IMR-90 (cell line): Measurements from ENCODE around the gene FNDC3B. TPM values are rescaled to one million over a fixed set of nuclear protein-coding genes. Genes with fewer than 3 reads are reported as not detected.

Experiments
- ATAC-seq: fragments of 200-7000 bp; cut with Tn5 transposase; 2 replicates; pipeline ENCODE4 v1.9.1; 2020; ENCODE audit warnings: low read depth, mild to moderate bottlenecking, moderate library complexity
- BruUV-seq: library from RNA; stranded (reverse); fragments of 400-500 nt; replicated peaks from 2 replicates; lab custom pipeline; 2021; lab: Mats Ljungman, UMichigan
- CTCF ChIA-PET: fragments of 300-600 bp; formaldehyde crosslinking; extraction: SDS; loops from one replicate; lab custom pipeline; 2021; ENCODE audit warnings: antibody characterized with exemption; lab: Yijun Ruan, JAX
- POLR2A ChIA-PET: fragments of 300-600 bp; sonication (Branson Sonifier 250); formaldehyde crosslinking; loops from one replicate; lab custom pipeline; 2022; ENCODE audit warnings: antibody characterized with exemption; ENCODE audit not compliant: unreplicated experiment; lab: Charles Lee
- DNase-seq: peaks from one replicate; pipeline ENCODE4 v3.0.0; 2013
- H2AFZ ChIP-seq: replicated peaks from 2 replicates; pipeline ENCODE3; 2013; ENCODE audit warnings: low read length, mild to moderate bottlenecking; ENCODE audit not compliant: poor library complexity
- H2AK5ac ChIP-seq: 2 replicates; pipeline ENCODE4 v1.6.1; 2013; ENCODE audit warnings: low read depth, low read length, inconsistent platforms
- H2AK9ac ChIP-seq: replicated peaks from 2 replicates; pipeline ENCODE3; 2013; ENCODE audit warnings: mild to moderate bottlenecking, low read depth, low read length, moderate library complexity; ENCODE audit not compliant: poor library complexity
- H2BK120ac ChIP-seq: 2 replicates; pipeline ENCODE4 v1.6.1; 2013; ENCODE audit warnings: low read depth, low read length, inconsistent platforms
- H2BK15ac ChIP-seq: 3 replicates; pipeline ENCODE4 v1.6.1; 2013; ENCODE audit warnings: low read depth, low read length, inconsistent platforms
- H2BK20ac ChIP-seq: 2 replicates; pipeline ENCODE4 v1.6.1; 2013; ENCODE audit warnings: low read depth, mild to moderate bottlenecking, inconsistent platforms, low read length, moderate library complexity
- H2BK5ac ChIP-seq: 2 replicates; pipeline ENCODE4 v1.6.1; 2013; ENCODE audit warnings: mild to moderate bottlenecking, low read depth, low read length, inconsistent platforms; ENCODE audit not compliant: poor library complexity, severe bottlenecking
- H3K14ac ChIP-seq: replicated peaks from 2 replicates; pipeline ENCODE4 v1.6.1; 2013; ENCODE audit warnings: low read depth, low read length, inconsistent platforms
- H3K18ac ChIP-seq: 2 replicates; pipeline ENCODE4 v1.6.1; 2013; ENCODE audit warnings: low read depth, low read length, control low read depth
- H3K23ac ChIP-seq: 2 replicates; pipeline ENCODE4 v1.6.1; 2013; ENCODE audit warnings: low read depth, low read length, inconsistent platforms
- H3K27ac ChIP-seq: 2 replicates; pipeline ENCODE4 v1.5.1; 2013; ENCODE audit warnings: mild to moderate bottlenecking, control low read depth, low read length; ENCODE audit not compliant: insufficient read depth
- H3K27me3 ChIP-seq: 2 replicates; pipeline ENCODE4 v1.6.1; 2013; ENCODE audit warnings: low read length; ENCODE audit not compliant: control insufficient read depth, insufficient read depth
- H3K36me3 ChIP-seq: 2 replicates; pipeline ENCODE4 v1.6.1; 2013; ENCODE audit warnings: low read length, mixed read lengths; ENCODE audit not compliant: control insufficient read depth, insufficient read depth
- H3K4ac ChIP-seq: 2 replicates; pipeline ENCODE4 v1.6.1; 2013; ENCODE audit warnings: low read depth, low read length, inconsistent platforms
- H3K4me1 ChIP-seq: 2 replicates; pipeline ENCODE4 v1.6.1; 2013; ENCODE audit warnings: low read length, mixed read lengths; ENCODE audit not compliant: control insufficient read depth, insufficient read depth
- H3K4me2 ChIP-seq: 2 replicates; pipeline ENCODE4 v1.6.1; 2013; ENCODE audit warnings: low read depth, mild to moderate bottlenecking, control low read depth, low read length, moderate library complexity
- H3K4me3 ChIP-seq: 2 replicates; pipeline ENCODE4 v1.5.1; 2013; ENCODE audit warnings: low read depth, mild to moderate bottlenecking, control low read depth, low read length, moderate library complexity; ENCODE audit not compliant: insufficient read depth
- H3K56ac ChIP-seq: 2 replicates; pipeline ENCODE4 v1.6.1; 2013; ENCODE audit warnings: low read length, inconsistent platforms; ENCODE audit not compliant: insufficient read depth; ENCODE audit errors: extremely low read depth
- H3K79me1 ChIP-seq, 2 experiments: 2 replicates each; pipeline ENCODE4 v1.6.1; 2013; ENCODE audit warnings: low read length in 2 of 2, inconsistent platforms in 1 of 2, low read depth in 1 of 2
- H3K9ac ChIP-seq: 2 replicates; pipeline ENCODE4 v1.6.1; 2013; ENCODE audit warnings: low read depth, low read length, control low read depth
- H3K9me1 ChIP-seq: 2 replicates; pipeline ENCODE4 v1.6.1; 2013; ENCODE audit warnings: low read length, inconsistent platforms; ENCODE audit not compliant: insufficient read depth
- H3K9me3 ChIP-seq: 2 replicates; pipeline ENCODE4 v1.6.1; 2013; ENCODE audit warnings: low read length; ENCODE audit not compliant: control insufficient read depth, insufficient read depth
- H4K20me1 ChIP-seq: 2 replicates; pipeline ENCODE4 v1.6.1; 2013; ENCODE audit warnings: low read length, inconsistent platforms; ENCODE audit not compliant: insufficient read depth
- H4K5ac ChIP-seq: 2 replicates; pipeline ENCODE4 v1.6.1; 2013; ENCODE audit warnings: mild to moderate bottlenecking, low read depth, low read length, control low read depth
- H4K8ac ChIP-seq, 2 experiments: 2 replicates each; pipeline ENCODE4 v1.6.1; 2013; ENCODE audit warnings: low read depth in 2 of 2, low read length in 2 of 2, control low read depth in 1 of 2, inconsistent platforms in 1 of 2
- H4K91ac ChIP-seq: 2 replicates; pipeline ENCODE4 v1.6.1; 2013; ENCODE audit warnings: low read depth, low read length, inconsistent platforms; ENCODE audit not compliant: insufficient read depth
- BHLHE40 ChIP-seq: fragments of 150-350 bp; IDR thresholded peaks from 2 replicates; pipeline ENCODE4 v1.6.1; 2016; ENCODE audit warnings: mild to moderate bottlenecking, low read depth, low read length
- CEBPB ChIP-seq: IDR thresholded peaks from 2 replicates; pipeline ENCODE4 v1.6.1; 2012; ENCODE audit warnings: low read depth, low read length, improper control_type of control experiment
- MAFK ChIP-seq: IDR thresholded peaks from 2 replicates; pipeline ENCODE4 v1.6.1; 2012; ENCODE audit warnings: low read depth, low read length, improper control_type of control experiment
- MAZ ChIP-seq: IDR thresholded peaks from 2 replicates; pipeline ENCODE4 v1.6.1; 2012; ENCODE audit warnings: low read depth, mild to moderate bottlenecking, low read length, improper control_type of control experiment, moderate library complexity, borderline replicate concordance
- MXI1 ChIP-seq: IDR thresholded peaks from 2 replicates; pipeline ENCODE4 v1.6.1; 2012; ENCODE audit warnings: low read depth, mild to moderate bottlenecking, low read length, moderate library complexity, borderline replicate concordance
- NFE2L2 ChIP-seq: fragments of 150-350 bp; IDR thresholded peaks from 2 replicates; pipeline ENCODE4 v1.6.1; 2016; ENCODE audit warnings: low read depth, mild to moderate bottlenecking, low read length
- POLR2A ChIP-seq: IDR thresholded peaks from 2 replicates; pipeline ENCODE4 v1.6.1; 2012; ENCODE audit warnings: mild to moderate bottlenecking, low read depth, low read length
- RAD21 ChIP-seq: IDR thresholded peaks from 2 replicates; pipeline ENCODE4 v1.6.1; 2012; ENCODE audit warnings: low read length, improper control_type of control experiment
- RFX5 ChIP-seq: IDR thresholded peaks from 2 replicates; pipeline ENCODE4 v1.8.0; 2012; ENCODE audit warnings: low read depth, mild to moderate bottlenecking, low read length, moderate library complexity
- SMC3 ChIP-seq: fragments of 150-350 bp; IDR thresholded peaks from 2 replicates; pipeline ENCODE4 v1.6.1; 2016; ENCODE audit warnings: low read depth, mild to moderate bottlenecking, antibody characterized with exemption, low read length, moderate library complexity
- USF2 ChIP-seq: fragments of 150-350 bp; IDR thresholded peaks from 2 replicates; pipeline ENCODE4 v1.6.1; 2017; ENCODE audit warnings: mild to moderate bottlenecking, antibody characterized with exemption, low read length, low read depth
- WGBS, 2 experiments: methylation state at CpG; one replicate each; pipeline versions ENCODE4 v1.1.5 to v1.1.7; 2013; ENCODE audit warnings: missing lambda C conversion rate in 2 of 2; ENCODE audit not compliant: insufficient read length in 1 of 2; ENCODE audit errors: extremely low coverage in 2 of 2; 5-methylcytosine and 5-hydroxymethylcytosine counted together
- dilution Hi-C: fragments of 300-500 bp; cut with HindIII; formaldehyde crosslinking; loops from one replicate; pipeline ENCODE4 v1.14.3; 2018; ENCODE audit warnings: low sequenced_read_pairs; ENCODE audit not compliant: unreplicated experiment
- in situ Hi-C: fragments of 300-500 bp; cut with MboI; formaldehyde crosslinking; loops from 3 replicates; pipeline ENCODE4 v1.14.3; 2019; ENCODE audit warnings: low sequenced_read_pairs, inconsistent platforms, mixed read lengths
- intact Hi-C: fragments of 100-400 bp; cut with micrococcal nuclease; formaldehyde crosslinking; loops from 2 replicates; pipeline ENCODE4 v1.10.0; 2022
- polyA plus RNA-seq, 3 experiments: library from polyadenylated mRNA; depleted of rRNA; stranded (reverse); fragments of >200 nt; gene quantifications; 2 replicates each; pipeline ENCODE4 v1.2.3, GENCODE V29; 2012; ENCODE audit warnings: low replicate concordance in 1 of 3
- total RNA-seq: library from RNA; depleted of rRNA; stranded (reverse); fragments of >200 nt; gene quantifications from 2 replicates; pipeline ENCODE4 v1.2.3, GENCODE V29; 2012

Gene FNDC3B
- total and polyA plus RNA-seq, 2 of the 4 experiments (the other 2 are of a cell fraction), result 23.9 to 150 TPM

- ChIA-PET CTCF (no interaction called here), POLR2A (interaction anchor here (0.6 kb wide), 1 partner anchor 217 kb away, joined by 3 read pairs; no protein-coding TSS in a partner anchor)
- no TSS peak for BruUV-seq
- Histone ChIP-seq H3K18ac (no peak overlapping the region), H2BK5ac (no peak overlapping the region), H3K27ac (no peak overlapping the region), H4K91ac (no peak overlapping the region), H3K23ac (no peak overlapping the region), H3K9ac (no peak overlapping the region), H3K4me2 (no peak overlapping the region), H4K20me1 (peaks cover 94% of the 10 kb centered on the region), H3K4me1 (peaks cover 13% of the 10 kb centered on the region), H2BK120ac (no peak overlapping the region), H3K56ac (no peak overlapping the region), H3K4me3 (no peak overlapping the region), H2AK9ac (no peak overlapping the region), H3K79me1 (peaks cover 10 to 76% of the 10 kb centered on the region in 2 experiments; a peak in 3 of 4 replicates), H2BK15ac (no peak overlapping the region), H2AFZ (no peak overlapping the region), H3K36me3 (no peaks in the 10 kb centered on the region), H3K14ac (no peak overlapping the region), H3K4ac (no peak overlapping the region), H3K27me3 (no peaks in the 10 kb centered on the region), H4K5ac (no peak overlapping the region), H2AK5ac (no peak overlapping the region), H4K8ac (no peak overlapping the region), H3K9me1 (peaks cover 14% of the 10 kb centered on the region), H2BK20ac (no peak overlapping the region), H3K9me3 (no peaks in the 10 kb centered on the region)
- dilution Hi-C loops, result no loop called here
- DNase-seq (no peak), ATAC-seq (no peak)
- TF ChIP-seq MXI1 (no peak), BHLHE40 (no peak), MAZ (no peak), RFX5 (no peak), SMC3 (no peak), NFE2L2 (no peak), RAD21 (no peak), USF2 (no peak), POLR2A (no peak), MAFK (no peak), CEBPB (no peak)
- in situ Hi-C loops, result no loop called here
- intact Hi-C loops, result no loop called here
- no CpG with 5 or more reads among the region's 2 CpGs for whole genome bisulfite sequencing, 2 experiments
These were observed 61.1 kb downstream of the FNDC3B start for GRCh38 chr3:172100482-172100881.
